ENCODE measurements around the gene NR1H3.
A peak's percentile ranks its signal among the peaks of the same experiment; 100 is the strongest.

NR1H3 gene

GRCh38 chr11:47260366-47260765, 2.6 kb downstream of the NR1H3 start:
- no peak for TF ChIP-seq CTCF (IDR thresholded peaks at IDR 0.05; ENCODE audit: control insufficient read depth, extremely low read depth, insufficient read depth)
- no peak for DNase-seq (ENCODE audit: low read depth)
- H3K4me3 ChIP-seq (ENCODE audit: low read depth, low read length), result no peak overlapping the region

GRCh38 chr11:47261291-47261800, 3.5 kb downstream of the NR1H3 start:
- no peak for DNase-seq (ENCODE audit: low read depth)
- TF ChIP-seq CTCF (IDR thresholded peaks at IDR 0.05; ENCODE audit: control insufficient read depth, extremely low read depth, insufficient read depth), result no peak

GRCh38 chr11:47264119-47264518, 6.3 kb downstream of the NR1H3 start:
- DNase-seq (ENCODE audit: low read depth), result no peak
- H3K4me3 ChIP-seq (ENCODE audit: low read depth, low read length), result no peak overlapping the region
- TF ChIP-seq CTCF (IDR thresholded peaks at IDR 0.05; ENCODE audit: control insufficient read depth, extremely low read depth, insufficient read depth), result no peak

More at GRCh38 chr11:47261291-47261800, 3.5 kb downstream of the NR1H3 start:
- no peak overlapping the region for H3K4me3 ChIP-seq (ENCODE audit: low read depth, low read length)

- no peak overlapping the region for H3K4me3 ChIP-seq (ENCODE audit: low read depth, low read length)
- no peak for TF ChIP-seq CTCF (IDR thresholded peaks at IDR 0.05; ENCODE audit: control insufficient read depth, extremely low read depth, insufficient read depth)
- no peak for DNase-seq (ENCODE audit: low read depth)
These were observed 6.7 kb downstream of the NR1H3 start for GRCh38 chr11:47264521-47264920.

GRCh38 chr11:47267876-47268275, 10.1 kb downstream of the NR1H3 start:
- no peak overlapping the region for H3K4me3 ChIP-seq (ENCODE audit: low read depth, low read length)
- DNase-seq (ENCODE audit: low read depth), result no peak
- no peak for TF ChIP-seq CTCF (IDR thresholded peaks at IDR 0.05; ENCODE audit: control insufficient read depth, extremely low read depth, insufficient read depth)

GRCh38 chr11:47268448-47269001, 10.7 kb downstream of the NR1H3 start:
- H3K4me3 ChIP-seq (ENCODE audit: low read depth, low read length), result peak overlapping the region; percentile 58; the same call in 1 of the 2 replicates
- TF ChIP-seq CTCF (IDR thresholded peaks at IDR 0.05; ENCODE audit: control insufficient read depth, extremely low read depth, insufficient read depth), result no peak
- DNase-seq (ENCODE audit: low read depth), result no peak

All from LNCaP clone FGC (cell line).